HCT116 (cell line): ENCODE measurements around the gene TMEM132A. TPM values are rescaled to one million over a fixed set of nuclear protein-coding genes. Genes with fewer than 3 reads are reported as not detected.
A peak's percentile ranks its signal among the peaks of the same experiment; 100 is the strongest.

Experiments used
- ATAC-seq: fragments of 200-7000 bp; cut with Tn5 transposase; 2 replicates; pipeline ENCODE4 v1.9.1; 2020; ENCODE audit warnings: mild to moderate bottlenecking, moderate library complexity
- BruUV-seq: library from RNA; stranded (reverse); fragments of 400-500 nt; replicated peaks from 2 replicates; lab custom pipeline; 2021; lab: Mats Ljungman, UMichigan
- CTCF ChIA-PET: fragments of 300-600 bp; sonication (Branson Sonifier 250); formaldehyde crosslinking; loops from one replicate; lab custom pipeline; 2021; ENCODE audit warnings: antibody characterized with exemption; lab: Charles Lee
- POLR2A ChIA-PET: fragments of 300-600, 350-600 bp; sonication (Branson Sonifier 250); formaldehyde crosslinking; loops from one replicate; lab custom pipeline; 2021; ENCODE audit warnings: antibody characterized with exemption; lab: Charles Lee
- RAD21 ChIA-PET, 2 experiments: fragments of 300-600 bp; sonication (Branson Sonifier 250); formaldehyde crosslinking; loops; one replicate each; lab custom pipeline; 2023; ENCODE audit warnings: low total read pairs in 2 of 2; ENCODE audit not compliant: uncharacterized antibody in 2 of 2, unreplicated experiment in 2 of 2, low non-redundant PET in 1 of 2; lab: Charles Lee
- DNase-seq: peaks from one replicate; pipeline ENCODE4 v3.0.0-alpha.2; 2010; ENCODE audit warnings: low read depth, low spot score
- H2AFZ ChIP-seq: fragments of 200-600 bp; shearing (Covaris generic), sonication (generic); 2 replicates; pipeline ENCODE4 v1.6.1; 2017; ENCODE audit warnings: low read depth, mixed run types, mixed read lengths, antibody characterized with exemption, low read length; ENCODE audit not compliant: poor library complexity, severe bottlenecking
- H3K27ac ChIP-seq: 2 replicates; pipeline ENCODE4 v1.5.1; 2012; ENCODE audit warnings: low read depth, low read length
- H3K27me3 ChIP-seq: fragments of 200-600 bp; sonication (generic); 2 replicates; pipeline ENCODE4 v1.6.1; 2016; ENCODE audit warnings: mixed run types, low read length, mixed read lengths; ENCODE audit not compliant: insufficient read depth
- H3K36me3 ChIP-seq, 2 experiments: fragments of 200-500 bp in 1 of 2; fragments of 200-600 bp in 1 of 2; sonication (Bioruptor generic) in 1 of 2; sonication (generic) in 1 of 2; 2 replicates each; pipeline versions ENCODE4 v1.5.1 to v1.6.1; 2014 to 2016; ENCODE audit warnings: low read length in 2 of 2, inconsistent platforms in 1 of 2, mixed read lengths in 1 of 2, mixed run types in 1 of 2; ENCODE audit not compliant: insufficient read depth in 2 of 2, control insufficient read depth in 1 of 2
- H3K4me1 ChIP-seq, 2 experiments: fragments of 200-600 bp in 1 of 2; sonication (generic) in 1 of 2; 2 replicates each; pipeline versions ENCODE4 v1.5.1 to v1.6.1; 2012 to 2017; ENCODE audit warnings: low read length in 2 of 2, inconsistent platforms in 1 of 2, mild to moderate bottlenecking in 1 of 2, mixed read lengths in 1 of 2, mixed run types in 1 of 2, moderate library complexity in 1 of 2; ENCODE audit not compliant: insufficient read depth in 2 of 2, control insufficient read depth in 1 of 2
- H3K4me2 ChIP-seq: fragments of 200-600 bp; sonication (generic); 2 replicates; pipeline ENCODE4 v1.6.1; 2017; ENCODE audit warnings: mixed run types, low read length, mixed read lengths
- H3K4me3 ChIP-seq, 2 experiments: fragments of 200-600 bp in 1 of 2; sonication (generic) in 1 of 2; replicated peaks in 1 of 2; 2 replicates each; pipeline ENCODE4 v1.5.1; 2011 to 2016; ENCODE audit warnings: low read length in 2 of 2, control low read depth in 1 of 2, low read depth in 1 of 2, mild to moderate bottlenecking in 1 of 2, mixed read lengths in 1 of 2, mixed run types in 1 of 2
- H3K79me2 ChIP-seq: fragments of 200-600 bp; sonication (generic); 2 replicates; pipeline ENCODE4 v1.6.1; 2017; ENCODE audit warnings: mild to moderate bottlenecking, mixed run types, low read length, moderate library complexity, mixed read lengths; ENCODE audit not compliant: insufficient read depth
- H3K9ac ChIP-seq: fragments of 200-600 bp; sonication (generic); 2 replicates; pipeline ENCODE4 v1.6.1; 2016; ENCODE audit warnings: low read length, mixed read lengths
- H3K9me2 ChIP-seq: fragments of 200-600 bp; sonication (generic), shearing (Covaris generic); 2 replicates; pipeline ENCODE4 v1.6.1; 2017; ENCODE audit warnings: mixed run types, mild to moderate bottlenecking, moderate library complexity; ENCODE audit not compliant: insufficient read depth
- H3K9me3 ChIP-seq, 2 experiments: fragments of 200-500 bp in 1 of 2; fragments of 200-600 bp in 1 of 2; sonication (Bioruptor generic) in 1 of 2; sonication (generic) in 1 of 2; 2 replicates each; pipeline ENCODE4 v1.6.1; 2014 to 2017; ENCODE audit warnings: low read length in 2 of 2, mixed read lengths in 2 of 2, inconsistent platforms in 1 of 2, low read depth in 1 of 2, mild to moderate bottlenecking in 1 of 2, mixed run types in 1 of 2, moderate library complexity in 1 of 2; ENCODE audit not compliant: control insufficient read depth in 1 of 2, insufficient read depth in 1 of 2
- H4K20me1 ChIP-seq: fragments of 200-600 bp; sonication (generic), shearing (Covaris generic); 2 replicates; pipeline ENCODE4 v1.6.1; 2017; ENCODE audit warnings: mixed run types, mild to moderate bottlenecking, moderate library complexity; ENCODE audit not compliant: insufficient read depth
- ATF3 ChIP-seq: IDR thresholded peaks from 2 replicates; pipeline ENCODE4 v1.6.1; 2012
- CBX3 ChIP-seq: IDR thresholded peaks from 2 replicates; pipeline ENCODE4 v1.6.1; 2012; ENCODE audit warnings: low read depth
- CEBPB ChIP-seq: IDR thresholded peaks from 2 replicates; pipeline ENCODE4 v1.6.1; 2012; ENCODE audit warnings: low read depth
- CTCF ChIP-seq, 3 experiments: fragments of 200-600 bp in 1 of 3; sonication (generic) in 1 of 3; IDR thresholded peaks in 2 of 3; conservative IDR thresholded peaks in 1 of 3; 2 replicates each; pipeline ENCODE4 v1.5.1; 2012 to 2017; ENCODE audit warnings: low read depth in 2 of 3, low read length in 2 of 3, antibody characterized with exemption in 1 of 3, borderline replicate concordance in 1 of 3, control low read depth in 1 of 3, mild to moderate bottlenecking in 1 of 3, mixed read lengths in 1 of 3, mixed run types in 1 of 3, moderate library complexity in 1 of 3; ENCODE audit not compliant: insufficient read depth in 1 of 3
- EGR1 ChIP-seq: IDR thresholded peaks from 2 replicates; pipeline ENCODE4 v1.6.1; 2012; ENCODE audit warnings: low read depth
- ELF1 ChIP-seq: IDR thresholded peaks from 2 replicates; pipeline ENCODE4 v1.6.1; 2012; ENCODE audit warnings: low read depth, borderline replicate concordance
- EZH2 ChIP-seq: fragments of 200-600 bp; sonication (generic); IDR thresholded peaks from 2 replicates; pipeline ENCODE4 v1.6.1; 2017; ENCODE audit warnings: antibody characterized with exemption, mixed run types
- EZH2phosphoT487 ChIP-seq: fragments of 200-600 bp; IDR thresholded peaks from 2 replicates; pipeline ENCODE4 v1.6.1; 2018; ENCODE audit warnings: antibody characterized with exemption, borderline replicate concordance
- JUND ChIP-seq: IDR thresholded peaks from 2 replicates; pipeline ENCODE4 v1.6.1; 2012
- MAX ChIP-seq: IDR thresholded peaks from 2 replicates; pipeline ENCODE4 v1.6.1; 2012
- POLR2A ChIP-seq: IDR thresholded peaks from 2 replicates; pipeline ENCODE4 v1.7.0; 2011; ENCODE audit warnings: borderline replicate concordance; ENCODE audit not compliant: insufficient read depth, insufficient read length; ENCODE audit errors: extremely low read depth
- POLR2AphosphoS5 ChIP-seq: IDR thresholded peaks from 2 replicates; pipeline ENCODE4 v1.6.1; 2011; ENCODE audit warnings: mild to moderate bottlenecking, low read depth, low read length, moderate library complexity
- RAD21 ChIP-seq: IDR thresholded peaks from 2 replicates; pipeline ENCODE4 v1.6.1; 2012; ENCODE audit warnings: low read depth, mild to moderate bottlenecking
- SIN3A ChIP-seq: IDR thresholded peaks from 2 replicates; pipeline ENCODE4 v1.6.1; 2012; ENCODE audit warnings: low read depth
- SP1 ChIP-seq: IDR thresholded peaks from 2 replicates; pipeline ENCODE4 v1.6.1; 2012; ENCODE audit warnings: low read depth
- SRF ChIP-seq: IDR thresholded peaks from 2 replicates; pipeline ENCODE4 v1.6.1; 2012; ENCODE audit warnings: low read depth
- TCF7L2 ChIP-seq: IDR thresholded peaks from 2 replicates; pipeline ENCODE4 v1.7.0; 2011; ENCODE audit warnings: borderline replicate concordance, inconsistent platforms; ENCODE audit not compliant: insufficient read depth, insufficient read length; ENCODE audit errors: extremely low read depth
- YY1 ChIP-seq: IDR thresholded peaks from 2 replicates; pipeline ENCODE4 v1.6.1; 2011; ENCODE audit warnings: low read length, low read depth, moderate library complexity, mild to moderate bottlenecking; ENCODE audit not compliant: insufficient replicate concordance; ENCODE audit errors: extremely low read depth
- ZBTB33 ChIP-seq: IDR thresholded peaks from 2 replicates; pipeline ENCODE4 v1.6.1; 2011; ENCODE audit warnings: mild to moderate bottlenecking, low read length, moderate library complexity; ENCODE audit not compliant: insufficient replicate concordance; ENCODE audit errors: extremely low read depth
- ZFX ChIP-seq: fragments of 450-650 bp; IDR thresholded peaks from 2 replicates; pipeline ENCODE4 v1.6.1; 2017
- ZNF274 ChIP-seq: fragments of 200-500 bp; sonication (Bioruptor generic); IDR thresholded peaks from 2 replicates; pipeline ENCODE4 v1.6.1; 2014; ENCODE audit warnings: mild to moderate bottlenecking, low read depth, low read length, inconsistent platforms
- intact Hi-C: fragments of 100-400 bp; cut with micrococcal nuclease; formaldehyde crosslinking; loops from 2 replicates; pipeline ENCODE4 v1.10.0; 2022
- total RNA-seq: library from RNA; stranded (reverse); gene quantifications from one replicate; pipeline ENCODE4 v1.2.1, GENCODE V29; 2021; ENCODE audit not compliant: unreplicated experiment

Gene TMEM132A
- total RNA-seq, 1 experiment from 2014 or later, result 120 TPM

GRCh38 chr11:60906132-60906972, 17.9 kb upstream of the TMEM132A start, which contains the start of gene PRPF19:
Gene PRPF19, minus strand, starts transcription at chr11:60906585. Its CDS starts 203 bp downstream, at chr11:60906382.
- Histone ChIP-seq H3K9me3 (no peaks in the 10 kb centered on the region), H4K20me1 (no peaks in the 10 kb centered on the region; the same call in 1 of the 2 replicates), H3K27me3 (no peaks in the 10 kb centered on the region), H3K4me1 (peaks cover 10 to 19% of the 10 kb centered on the region in 2 experiments), H3K9me2 (no peaks in the 10 kb centered on the region), H3K4me2 (peak within 1 kb of the TSS; percentile 87), H3K27ac (peak within 1 kb of the TSS; percentile 90), H3K79me2 (peaks cover 48% of the 10 kb centered on the region), H3K9ac (peak within 1 kb of the TSS; percentile 98), H3K36me3 (peaks cover 13 to 24% of the 10 kb centered on the region in 2 experiments; a peak in 3 of 4 replicates), H2AFZ (peak within 1 kb of the TSS; percentile 58), H3K4me3 (peak within 1 kb of the TSS; percentile 84 to 92)
- BruUV-seq, result no TSS peak
- ChIA-PET CTCF (no interaction called here), POLR2A (interaction anchor here (1.3 kb wide), 1 partner anchor 19 kb away, joined by 4 read pairs; no protein-coding TSS in a partner anchor), RAD21 (interaction anchor here in 1 of 2 experiments (0.7 kb wide), 1 partner anchor 552 kb away, joined by 3 read pairs; no protein-coding TSS in a partner anchor)
- intact Hi-C loops, result no loop called here
- peak; percentile 97 for ATAC-seq
- peak; percentile 91 for DNase-seq
- peak; percentile 70 for TF ChIP-seq ZBTB33
- TF ChIP-seq POLR2AphosphoS5, result peak; percentile 86
- TF ChIP-seq TCF7L2, result peak; percentile 29
- peak; percentile 94 for TF ChIP-seq MAX
- peak; percentile 38 for TF ChIP-seq YY1
- peak; percentile 71; the same call in 1 of the 2 replicates for TF ChIP-seq ELF1
- TF ChIP-seq EGR1, result no peak
- TF ChIP-seq ZNF274, result no peak
- TF ChIP-seq CEBPB, result no peak
- no peak; the same call in 1 of the 2 replicates for TF ChIP-seq SRF
- TF ChIP-seq CTCF (IDR thresholded peaks at IDR 0.05 in 2 of 3, conservative IDR thresholded peaks at IDR 0.05 in 1 of 3; ENCODE audit: borderline replicate concordance in 1 of 3, insufficient read depth in 1 of 3, low read depth in 2 of 3, low read length in 2 of 3), result no peak
- TF ChIP-seq CBX3, result no peak
- TF ChIP-seq RAD21, result no peak
- no peak for TF ChIP-seq EZH2
- peak; percentile 37; the same call in 1 of the 2 replicates for TF ChIP-seq ZFX
- TF ChIP-seq SIN3A, result peak; percentile 91
- TF ChIP-seq POLR2A, result peak; percentile 36
- TF ChIP-seq EZH2phosphoT487, result no peak
- TF ChIP-seq SP1, result no peak
- TF ChIP-seq ATF3, result no peak
- TF ChIP-seq JUND, result no peak
